GM19395 (cell line): Measurements from ENCODE around the gene CPA3.

Source experiments
- ATAC-seq: cut with Tn5 transposase; IDR thresholded peaks from one replicate; pipeline ENCODE4 v1.9.1; 2021; ENCODE audit warnings: mild to moderate bottlenecking, moderate library complexity; ENCODE audit not compliant: unreplicated experiment

The CPA3 gene

GRCh38 chr3:148856384-148856783, 8.7 kb upstream of the CPA3 start:
- ATAC-seq, result no peak

- ATAC-seq, result no peak
Observed at GRCh38 chr3:148857316-148857715, 7.8 kb upstream of the CPA3 start.

- peak; percentile 91 for ATAC-seq
Observed at GRCh38 chr3:148861277-148861869, 3.7 kb upstream of the CPA3 start.

- ATAC-seq, result no peak
Observed at GRCh38 chr3:148863297-148863696, 1.8 kb upstream of the CPA3 start.

- no peak for ATAC-seq
Observed at GRCh38 chr3:148863814-148864213, 1.3 kb upstream of the CPA3 start.

GRCh38 chr3:148866261-148866660, 1.2 kb downstream of the CPA3 start:
- no peak for ATAC-seq

GRCh38 chr3:148873270-148873927, 8.3 kb downstream of the CPA3 start:
- no peak for ATAC-seq

- ATAC-seq, result no peak
Observed at GRCh38 chr3:148873977-148874376, 8.9 kb downstream of the CPA3 start.

GRCh38 chr3:148878095-148878494, 13.0 kb downstream of the CPA3 start:
- no peak for ATAC-seq

GRCh38 chr3:148879256-148879655, 14.2 kb downstream of the CPA3 start:
- no peak for ATAC-seq

GRCh38 chr3:148880681-148881080, 15.6 kb downstream of the CPA3 start:
- no peak for ATAC-seq

GRCh38 chr3:148881286-148881685, 16.2 kb downstream of the CPA3 start:
- no peak for ATAC-seq

- ATAC-seq, result no peak
Observed at GRCh38 chr3:148882288-148882687, 17.2 kb downstream of the CPA3 start.

GRCh38 chr3:148883163-148883562, 18.1 kb downstream of the CPA3 start:
- no peak for ATAC-seq

GRCh38 chr3:148884261-148884660, 19.2 kb downstream of the CPA3 start:
- no peak for ATAC-seq

GRCh38 chr3:148889828-148890227, 24.7 kb downstream of the CPA3 start:
- no peak for ATAC-seq

- ATAC-seq, result no peak
Observed at GRCh38 chr3:148896062-148896461, 31.0 kb downstream of the CPA3 start.

- ATAC-seq, result no peak
Observed at GRCh38 chr3:148901987-148902791, 37.1 kb downstream of the CPA3 start.

- ATAC-seq, result no peak
Observed at GRCh38 chr3:148903022-148903442, 37.9 kb downstream of the CPA3 start.

- ATAC-seq, result no peak
Observed at GRCh38 chr3:148903941-148904340, 38.8 kb downstream of the CPA3 start.

GRCh38 chr3:148906667-148907066, 41.6 kb downstream of the CPA3 start:
- ATAC-seq, result no peak

GRCh38 chr3:148911173-148911572, 46.1 kb downstream of the CPA3 start:
- no peak for ATAC-seq
